ENCODE data around the gene TPSAB1.

- TF ChIP-seq EZH2 (IDR thresholded peaks at IDR 0.05; ENCODE audit: insufficient read depth, poor library complexity, severe bottlenecking): no peak
- no peak for TF ChIP-seq EZH2phosphoT487 (IDR thresholded peaks at IDR 0.05; ENCODE audit: insufficient read depth, low read depth)
Observed at GRCh38 chr16:1216296-1216619, 24.2 kb upstream of the TPSAB1 start.
